Measurements from ENCODE around the gene FOXL2. TPM values are rescaled to one million over a fixed set of nuclear protein-coding genes. Genes with fewer than 3 reads are reported as not detected.

Gene FOXL2
- total RNA-seq, 1 donor from 2014 or later, result 4.5 TPM

DNA sequence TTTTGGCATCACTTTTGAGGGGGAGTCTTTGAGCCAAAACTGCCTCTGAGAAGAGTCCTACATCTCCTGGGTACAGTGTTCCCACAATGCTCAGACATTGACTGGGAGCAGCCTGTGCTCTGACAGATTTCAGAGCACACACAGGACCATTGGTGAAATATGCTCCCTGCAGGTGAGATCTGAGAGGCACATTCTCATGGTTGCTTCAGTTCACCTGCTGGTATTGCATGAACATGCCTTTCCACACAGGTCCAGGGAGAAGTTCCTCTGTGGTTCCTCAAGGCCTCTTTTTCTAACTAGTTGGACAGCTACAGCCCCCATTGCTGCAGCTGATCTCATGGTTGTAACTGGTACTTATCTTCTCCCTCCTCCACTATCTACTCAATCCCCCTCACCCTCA lies 37.0 kb downstream of the FOXL2 start:
- Histone ChIP-seq H3K4me1 (ENCODE audit: insufficient read depth, low read length) (peaks cover 1% of the 10 kb centered on the region), H3K9ac (ENCODE audit: low read length) (no peak overlapping the region), H4K20me1 (ENCODE audit: insufficient read depth, low read length) (no peaks in the 10 kb centered on the region), H3K79me2 (ENCODE audit: insufficient read depth, low read length) (no peaks in the 10 kb centered on the region), H3K27ac (ENCODE audit: low read depth, low read length) (no peak overlapping the region), H3K36me3 (ENCODE audit: insufficient read depth, low read length) (no peaks in the 10 kb centered on the region), H3K27me3 (ENCODE audit: insufficient read depth, low read length) (no peaks in the 10 kb centered on the region), H3K4me3 (ENCODE audit: insufficient read depth, low read depth, low read length) (no peak overlapping the region), H3K9me3 (ENCODE audit: insufficient read depth, low read depth, low read length) (no peaks in the 10 kb centered on the region), H2AFZ (ENCODE audit: low read depth, low read length) (no peak overlapping the region), H3K4me2 (ENCODE audit: low read length) (no peak overlapping the region)
- Mint-ChIP-seq H3K27ac (ENCODE audit: unreplicated experiment) (no peak overlapping the region), H3K36me3 (ENCODE audit: low read depth, unreplicated experiment) (peaks cover 1% of the 10 kb centered on the region), H3K4me3 (ENCODE audit: unreplicated experiment) (no peak overlapping the region), H3K27me3 (ENCODE audit: low read depth, unreplicated experiment) (no peaks in the 10 kb centered on the region), H3K9me3 (ENCODE audit: unreplicated experiment) (peaks cover under 1% of the 10 kb centered on the region), H3K4me1 (ENCODE audit: low read depth, unreplicated experiment) (no peaks in the 10 kb centered on the region)
- DNase-seq (ENCODE audit: low read depth) (no peak), FAIRE-seq (no peak)
- TF ChIP-seq EZH2 (IDR thresholded peaks at IDR 0.05; ENCODE audit: insufficient read depth, low read length) (no peak), CTCF (IDR thresholded peaks at IDR 0.05; ENCODE audit: insufficient read depth, low read depth, low read length) (no peak)

DNA sequence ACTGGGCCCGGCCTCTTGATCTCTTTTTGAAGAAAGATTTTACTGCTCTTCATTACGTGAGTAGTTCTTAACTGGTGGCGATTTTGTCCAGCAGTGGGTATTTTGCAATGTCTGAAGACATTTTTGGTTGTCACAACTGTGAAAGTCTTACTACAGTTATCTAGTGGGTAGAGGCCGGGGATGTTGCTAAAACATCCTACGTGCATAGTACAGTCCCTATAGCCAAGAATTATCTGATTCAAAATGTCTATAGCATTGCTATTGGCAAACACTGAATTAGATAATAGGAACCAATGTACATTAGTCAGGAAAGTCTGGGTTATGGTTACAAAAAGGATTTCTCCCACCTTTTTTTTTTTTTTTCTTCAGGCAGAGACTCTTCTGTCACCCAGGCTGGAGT lies 38.1 kb downstream of the FOXL2 start:
- Histone ChIP-seq H3K36me3 (ENCODE audit: insufficient read depth, low read length) (no peaks in the 10 kb centered on the region), H3K9me3 (ENCODE audit: insufficient read depth, low read depth, low read length) (no peaks in the 10 kb centered on the region), H3K9ac (ENCODE audit: low read length) (no peak overlapping the region), H2AFZ (ENCODE audit: low read depth, low read length) (no peak overlapping the region), H3K27me3 (ENCODE audit: insufficient read depth, low read length) (no peaks in the 10 kb centered on the region), H3K27ac (ENCODE audit: low read depth, low read length) (no peak overlapping the region), H3K4me2 (ENCODE audit: low read length) (no peak overlapping the region), H4K20me1 (ENCODE audit: insufficient read depth, low read length) (no peaks in the 10 kb centered on the region), H3K4me1 (ENCODE audit: insufficient read depth, low read length) (no peaks in the 10 kb centered on the region), H3K4me3 (ENCODE audit: insufficient read depth, low read depth, low read length) (no peak overlapping the region), H3K79me2 (ENCODE audit: insufficient read depth, low read length) (no peaks in the 10 kb centered on the region)
- Mint-ChIP-seq H3K4me3 (ENCODE audit: unreplicated experiment) (no peak overlapping the region), H3K36me3 (ENCODE audit: low read depth, unreplicated experiment) (peaks cover 1% of the 10 kb centered on the region), H3K4me1 (ENCODE audit: low read depth, unreplicated experiment) (no peaks in the 10 kb centered on the region), H3K27ac (ENCODE audit: unreplicated experiment) (no peak overlapping the region), H3K9me3 (ENCODE audit: unreplicated experiment) (peaks cover 3% of the 10 kb centered on the region), H3K27me3 (ENCODE audit: low read depth, unreplicated experiment) (no peaks in the 10 kb centered on the region)
- TF ChIP-seq CTCF (IDR thresholded peaks at IDR 0.05; ENCODE audit: insufficient read depth, low read depth, low read length), result no peak
- TF ChIP-seq EZH2 (IDR thresholded peaks at IDR 0.05; ENCODE audit: insufficient read depth, low read length), result no peak
- FAIRE-seq (no peak), DNase-seq (ENCODE audit: low read depth) (no peak)

DNA sequence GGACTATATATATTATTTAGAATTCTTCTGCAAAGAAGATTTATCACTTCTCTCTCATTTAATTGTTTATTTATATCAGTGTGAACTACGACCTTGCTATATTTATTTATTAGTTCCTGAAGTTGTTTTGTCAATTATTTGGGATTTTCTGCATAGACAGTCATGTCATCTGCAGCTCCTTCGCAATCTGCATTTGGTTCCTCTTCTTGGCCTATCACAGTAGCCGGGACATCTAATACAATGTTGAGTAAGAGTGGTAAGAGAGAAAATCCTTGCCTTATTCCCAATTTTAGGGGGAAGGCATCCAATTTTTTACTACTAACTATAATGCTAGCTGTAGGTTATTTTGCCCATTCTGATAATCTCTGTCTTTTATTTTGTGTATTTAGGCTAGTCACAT lies 39.4 kb downstream of the FOXL2 start:
- Histone ChIP-seq H3K27me3 (ENCODE audit: insufficient read depth, low read length) (no peaks in the 10 kb centered on the region), H3K79me2 (ENCODE audit: insufficient read depth, low read length) (no peaks in the 10 kb centered on the region), H4K20me1 (ENCODE audit: insufficient read depth, low read length) (no peaks in the 10 kb centered on the region), H3K36me3 (ENCODE audit: insufficient read depth, low read length) (no peaks in the 10 kb centered on the region), H3K4me1 (ENCODE audit: insufficient read depth, low read length) (no peaks in the 10 kb centered on the region), H3K9me3 (ENCODE audit: insufficient read depth, low read depth, low read length) (no peaks in the 10 kb centered on the region), H3K4me3 (ENCODE audit: insufficient read depth, low read depth, low read length) (no peak overlapping the region), H3K27ac (ENCODE audit: low read depth, low read length) (no peak overlapping the region), H3K4me2 (ENCODE audit: low read length) (no peak overlapping the region), H2AFZ (ENCODE audit: low read depth, low read length) (no peak overlapping the region), H3K9ac (ENCODE audit: low read length) (no peak overlapping the region)
- DNase-seq (ENCODE audit: low read depth) (no peak), FAIRE-seq (no peak)
- no peak overlapping the region for H3K27ac Mint-ChIP-seq (ENCODE audit: unreplicated experiment)
- no peak overlapping the region for H3K4me3 Mint-ChIP-seq (ENCODE audit: unreplicated experiment)
- TF ChIP-seq EZH2 (IDR thresholded peaks at IDR 0.05; ENCODE audit: insufficient read depth, low read length), result no peak
- TF ChIP-seq CTCF (IDR thresholded peaks at IDR 0.05; ENCODE audit: insufficient read depth, low read depth, low read length), result no peak
- H3K9me3 Mint-ChIP-seq (ENCODE audit: unreplicated experiment), result peaks cover 3% of the 10 kb centered on the region
- H3K4me1 Mint-ChIP-seq (ENCODE audit: low read depth, unreplicated experiment), result no peaks in the 10 kb centered on the region
- H3K36me3 Mint-ChIP-seq (ENCODE audit: low read depth, unreplicated experiment), result peaks cover 1% of the 10 kb centered on the region
- no peaks in the 10 kb centered on the region for H3K27me3 Mint-ChIP-seq (ENCODE audit: low read depth, unreplicated experiment)

Data from astrocyte (in vitro differentiated cells and primary cell).